Measurements from ENCODE around the gene OVCH1.

Gene OVCH1

GRCh38 chr12:29431513-29431912 is 66.0 kb downstream of the OVCH1 start:
- H3K9me3 ChIP-seq (ENCODE audit: insufficient read depth, low read depth, low read length) = no peaks in the 10 kb centered on the region
- no peak overlapping the region for H3K4me3 ChIP-seq (ENCODE audit: low read length)
- no peak overlapping the region for H3K9ac ChIP-seq (ENCODE audit: low read depth, low read length)
- H3K27ac ChIP-seq (ENCODE audit: low read length) = no peak overlapping the region
- no peaks in the 10 kb centered on the region for H3K36me3 ChIP-seq (ENCODE audit: insufficient read depth, low read depth, low read length)
- H3K27me3 ChIP-seq (ENCODE audit: insufficient read depth, low read length) = no peaks in the 10 kb centered on the region
- no peaks in the 10 kb centered on the region for H3K4me1 ChIP-seq (ENCODE audit: insufficient read depth, low read length)

GRCh38 chr12:29430716-29431044 is 66.8 kb downstream of the OVCH1 start:
- H3K4me3 ChIP-seq (ENCODE audit: low read length) = no peak overlapping the region

GRCh38 chr12:29429999-29430715 is 67.3 kb downstream of the OVCH1 start:
- no peak overlapping the region for H3K4me3 ChIP-seq (ENCODE audit: low read length)
- no peak overlapping the region for H3K9ac ChIP-seq (ENCODE audit: low read depth, low read length)
- no peak overlapping the region for H3K27ac ChIP-seq (ENCODE audit: low read length)
- no peaks in the 10 kb centered on the region for H3K27me3 ChIP-seq (ENCODE audit: insufficient read depth, low read length)
- no peaks in the 10 kb centered on the region for H3K4me1 ChIP-seq (ENCODE audit: insufficient read depth, low read length)
- H3K9me3 ChIP-seq (ENCODE audit: insufficient read depth, low read depth, low read length) = no peaks in the 10 kb centered on the region
- H3K36me3 ChIP-seq (ENCODE audit: insufficient read depth, low read depth, low read length) = no peaks in the 10 kb centered on the region

More at GRCh38 chr12:29430716-29431044, 66.8 kb downstream of the OVCH1 start:
- no peaks in the 10 kb centered on the region for H3K36me3 ChIP-seq (ENCODE audit: insufficient read depth, low read depth, low read length)
- no peak overlapping the region for H3K27ac ChIP-seq (ENCODE audit: low read length)
- H3K9me3 ChIP-seq (ENCODE audit: insufficient read depth, low read depth, low read length) = no peaks in the 10 kb centered on the region
- no peaks in the 10 kb centered on the region for H3K27me3 ChIP-seq (ENCODE audit: insufficient read depth, low read length)
- no peak overlapping the region for H3K9ac ChIP-seq (ENCODE audit: low read depth, low read length)
- H3K4me1 ChIP-seq (ENCODE audit: insufficient read depth, low read length) = no peaks in the 10 kb centered on the region

- Histone ChIP-seq H3K4me1 (ENCODE audit: insufficient read depth, low read length) (no peaks in the 10 kb centered on the region), H3K9me3 (ENCODE audit: insufficient read depth, low read depth, low read length) (peaks cover 5% of the 10 kb centered on the region; the same call in 1 of the 2 replicates), H3K9ac (ENCODE audit: low read depth, low read length) (no peak overlapping the region), H3K4me3 (ENCODE audit: low read length) (no peak overlapping the region), H3K27me3 (ENCODE audit: insufficient read depth, low read length) (no peaks in the 10 kb centered on the region), H3K36me3 (ENCODE audit: insufficient read depth, low read depth, low read length) (no peaks in the 10 kb centered on the region), H3K27ac (ENCODE audit: low read length) (no peak overlapping the region)
These were observed 68.9 kb downstream of the OVCH1 start for GRCh38 chr12:29428633-29429032.

- H3K27ac ChIP-seq (ENCODE audit: low read length) = no peak overlapping the region
- H3K9ac ChIP-seq (ENCODE audit: low read depth, low read length) = no peak overlapping the region
These were observed 69.5 kb downstream of the OVCH1 start for GRCh38 chr12:29427964-29428363.

GRCh38 chr12:29426498-29426897 is 71.0 kb downstream of the OVCH1 start:
- no peak overlapping the region for H3K27ac ChIP-seq (ENCODE audit: low read length)
- H3K27me3 ChIP-seq (ENCODE audit: insufficient read depth, low read length) = no peaks in the 10 kb centered on the region
- H3K4me1 ChIP-seq (ENCODE audit: insufficient read depth, low read length) = no peaks in the 10 kb centered on the region
- no peaks in the 10 kb centered on the region for H3K36me3 ChIP-seq (ENCODE audit: insufficient read depth, low read depth, low read length)
- no peak overlapping the region for H3K4me3 ChIP-seq (ENCODE audit: low read length)
- H3K9ac ChIP-seq (ENCODE audit: low read depth, low read length) = no peak overlapping the region
- H3K9me3 ChIP-seq (ENCODE audit: insufficient read depth, low read depth, low read length) = peaks cover 17% of the 10 kb centered on the region; the same call in 1 of the 2 replicates

More at GRCh38 chr12:29427964-29428363, 69.5 kb downstream of the OVCH1 start:
- no peaks in the 10 kb centered on the region for H3K36me3 ChIP-seq (ENCODE audit: insufficient read depth, low read depth, low read length)
- H3K27me3 ChIP-seq (ENCODE audit: insufficient read depth, low read length) = no peaks in the 10 kb centered on the region
- peaks cover 11% of the 10 kb centered on the region; the same call in 1 of the 2 replicates for H3K9me3 ChIP-seq (ENCODE audit: insufficient read depth, low read depth, low read length)
- H3K4me3 ChIP-seq (ENCODE audit: low read length) = no peak overlapping the region
- H3K4me1 ChIP-seq (ENCODE audit: insufficient read depth, low read length) = no peaks in the 10 kb centered on the region

GRCh38 chr12:29425722-29426121 is 71.8 kb downstream of the OVCH1 start:
- Histone ChIP-seq H3K27me3 (ENCODE audit: insufficient read depth, low read length) (no peaks in the 10 kb centered on the region), H3K27ac (ENCODE audit: low read length) (no peak overlapping the region), H3K9me3 (ENCODE audit: insufficient read depth, low read depth, low read length) (peaks cover 17% of the 10 kb centered on the region; the same call in 1 of the 2 replicates), H3K4me3 (ENCODE audit: low read length) (no peak overlapping the region), H3K9ac (ENCODE audit: low read depth, low read length) (no peak overlapping the region), H3K4me1 (ENCODE audit: insufficient read depth, low read length) (no peaks in the 10 kb centered on the region), H3K36me3 (ENCODE audit: insufficient read depth, low read depth, low read length) (no peaks in the 10 kb centered on the region)

GRCh38 chr12:29416748-29417147 is 80.7 kb downstream of the OVCH1 start:
- H3K9ac ChIP-seq (ENCODE audit: low read depth, low read length) = no peak overlapping the region
- H3K4me3 ChIP-seq (ENCODE audit: low read length) = no peak overlapping the region
- no peaks in the 10 kb centered on the region for H3K27me3 ChIP-seq (ENCODE audit: insufficient read depth, low read length)

GRCh38 chr12:29415111-29415510 is 82.4 kb downstream of the OVCH1 start:
- Histone ChIP-seq H3K36me3 (ENCODE audit: insufficient read depth, low read depth, low read length) (no peaks in the 10 kb centered on the region), H3K9me3 (ENCODE audit: insufficient read depth, low read depth, low read length) (peaks cover 11% of the 10 kb centered on the region), H3K9ac (ENCODE audit: low read depth, low read length) (no peak overlapping the region), H3K27me3 (ENCODE audit: insufficient read depth, low read length) (no peaks in the 10 kb centered on the region), H3K4me3 (ENCODE audit: low read length) (no peak overlapping the region), H3K4me1 (ENCODE audit: insufficient read depth, low read length) (no peaks in the 10 kb centered on the region), H3K27ac (ENCODE audit: low read length) (no peak overlapping the region)

More at GRCh38 chr12:29416748-29417147, 80.7 kb downstream of the OVCH1 start:
- Histone ChIP-seq H3K4me1 (ENCODE audit: insufficient read depth, low read length) (no peaks in the 10 kb centered on the region), H3K36me3 (ENCODE audit: insufficient read depth, low read depth, low read length) (no peaks in the 10 kb centered on the region), H3K27ac (ENCODE audit: low read length) (no peak overlapping the region), H3K9me3 (ENCODE audit: insufficient read depth, low read depth, low read length) (peaks cover 11% of the 10 kb centered on the region)

- Histone ChIP-seq H3K4me3 (ENCODE audit: low read length) (no peak overlapping the region), H3K27ac (ENCODE audit: low read length) (no peak overlapping the region), H3K27me3 (ENCODE audit: insufficient read depth, low read length) (no peaks in the 10 kb centered on the region), H3K4me1 (ENCODE audit: insufficient read depth, low read length) (no peaks in the 10 kb centered on the region), H3K36me3 (ENCODE audit: insufficient read depth, low read depth, low read length) (no peaks in the 10 kb centered on the region), H3K9ac (ENCODE audit: low read depth, low read length) (no peak overlapping the region), H3K9me3 (ENCODE audit: insufficient read depth, low read depth, low read length) (peaks cover 11% of the 10 kb centered on the region)
These were observed 83.1 kb downstream of the OVCH1 start for GRCh38 chr12:29414368-29414767.

- no peaks in the 10 kb centered on the region for H3K36me3 ChIP-seq (ENCODE audit: insufficient read depth, low read depth, low read length)
- no peak overlapping the region for H3K27ac ChIP-seq (ENCODE audit: low read length)
- no peaks in the 10 kb centered on the region for H3K27me3 ChIP-seq (ENCODE audit: insufficient read depth, low read length)
- no peaks in the 10 kb centered on the region for H3K4me1 ChIP-seq (ENCODE audit: insufficient read depth, low read length)
- no peak overlapping the region for H3K4me3 ChIP-seq (ENCODE audit: low read length)
- H3K9ac ChIP-seq (ENCODE audit: low read depth, low read length) = no peak overlapping the region
- H3K9me3 ChIP-seq (ENCODE audit: insufficient read depth, low read depth, low read length) = no peaks in the 10 kb centered on the region
These were observed 91.9 kb downstream of the OVCH1 start for GRCh38 chr12:29405561-29405960.

GRCh38 chr12:29403991-29404390 is 93.5 kb downstream of the OVCH1 start:
- no peak overlapping the region for H3K27ac ChIP-seq (ENCODE audit: low read length)
- no peaks in the 10 kb centered on the region for H3K9me3 ChIP-seq (ENCODE audit: insufficient read depth, low read depth, low read length)
- no peaks in the 10 kb centered on the region for H3K36me3 ChIP-seq (ENCODE audit: insufficient read depth, low read depth, low read length)
- H3K4me3 ChIP-seq (ENCODE audit: low read length) = no peak overlapping the region
- no peaks in the 10 kb centered on the region for H3K27me3 ChIP-seq (ENCODE audit: insufficient read depth, low read length)
- H3K9ac ChIP-seq (ENCODE audit: low read depth, low read length) = no peak overlapping the region
- H3K4me1 ChIP-seq (ENCODE audit: insufficient read depth, low read length) = no peaks in the 10 kb centered on the region

Measured in iPS-20b (cell line).